H1 (cell line): ENCODE data around the gene ARHGEF11. TPM values are rescaled to one million over a fixed set of nuclear protein-coding genes. Genes with fewer than 3 reads are reported as not detected.

ENCODE experiments used
- CTCF ChIA-PET: fragments of 300-600 bp; sonication (Branson Sonifier 250); formaldehyde crosslinking; loops from one replicate; lab custom pipeline; 2021; ENCODE audit not compliant: partially characterized antibody; lab: Charles Lee
- POLR2A ChIA-PET: fragments of 300-600 bp; sonication (Branson Sonifier 250); formaldehyde crosslinking; loops from one replicate; lab custom pipeline; 2021; ENCODE audit warnings: inconsistent platforms; ENCODE audit not compliant: partially characterized antibody; lab: Charles Lee
- DNase-seq, 2 experiments: peaks; one replicate each; pipeline versions ENCODE4 v3.0.0 to v3.0.0-alpha.2; 2010 to 2022; ENCODE audit warnings: low spot score in 2 of 2, low read depth in 1 of 2, mixed read lengths in 1 of 2
- FAIRE-seq: peaks from 2 replicates; lab custom pipeline; 2011; peaks lifted over from hg19 to GRCh38; lab: Jason Lieb, UNC
- H2AFZ ChIP-seq: 2 replicates; pipeline ENCODE4 v1.8.1; 2012; ENCODE audit warnings: low read length, inconsistent platforms
- H2AK5ac ChIP-seq: 2 replicates; pipeline ENCODE4 v1.6.1; 2013; ENCODE audit warnings: low read depth, low read length
- H2BK120ac ChIP-seq: replicated peaks from 2 replicates; pipeline ENCODE3; 2013; ENCODE audit warnings: low read depth, low read length, inconsistent platforms
- H2BK12ac ChIP-seq: 2 replicates; pipeline ENCODE4 v1.6.1; 2013; ENCODE audit warnings: low read depth, low read length
- H2BK15ac ChIP-seq: 2 replicates; pipeline ENCODE4 v1.6.1; 2013; ENCODE audit warnings: low read length
- H2BK20ac ChIP-seq: 2 replicates; pipeline ENCODE4 v1.6.1; 2013; ENCODE audit warnings: low read length
- H2BK5ac ChIP-seq: 2 replicates; pipeline ENCODE4 v1.6.1; 2013; ENCODE audit warnings: low read depth, low read length
- H3K14ac ChIP-seq: 2 replicates; pipeline ENCODE4 v1.6.1; 2013; ENCODE audit warnings: inconsistent platforms; ENCODE audit not compliant: insufficient read length
- H3K18ac ChIP-seq: 2 replicates; pipeline ENCODE4 v1.6.1; 2013; ENCODE audit warnings: low read length; ENCODE audit errors: extremely low read depth
- H3K23ac ChIP-seq: 2 replicates; pipeline ENCODE4 v1.6.1; 2013; ENCODE audit warnings: inconsistent platforms; ENCODE audit not compliant: insufficient read length
- H3K23me2 ChIP-seq: 2 replicates; pipeline ENCODE4 v1.6.1; 2013; ENCODE audit warnings: low read depth, low read length
- H3K27ac ChIP-seq: 2 replicates; pipeline ENCODE4 v1.6.1; 2011; ENCODE audit warnings: low read depth, low read length, inconsistent platforms
- H3K27me3 ChIP-seq, 4 experiments: replicated peaks in 1 of 4; 1 replicate in 1 of 4; 2 replicates in 3 of 4; pipeline versions ENCODE4 v1.6.1 to v1.8.1; 2011 to 2013; ENCODE audit warnings: low read length in 3 of 4, mild to moderate bottlenecking in 3 of 4, inconsistent platforms in 2 of 4, mixed read lengths in 2 of 4, moderate library complexity in 1 of 4; ENCODE audit not compliant: control insufficient read depth in 3 of 4, insufficient read depth in 3 of 4; ENCODE audit errors: extremely low read depth in 1 of 4
- H3K36me3 ChIP-seq, 4 experiments: 2 replicates each; pipeline versions ENCODE4 v1.6.1 to v1.8.1; 2011 to 2013; ENCODE audit warnings: mild to moderate bottlenecking in 4 of 4, low read length in 3 of 4, moderate library complexity in 2 of 4, control low read depth in 1 of 4, inconsistent platforms in 1 of 4; ENCODE audit not compliant: insufficient read depth in 4 of 4, control insufficient read depth in 2 of 4
- H3K4ac ChIP-seq: replicated peaks from 2 replicates; pipeline ENCODE3; 2013; ENCODE audit warnings: low read length, low read depth, mixed read lengths, inconsistent platforms; ENCODE audit not compliant: insufficient read length
- H3K4me1 ChIP-seq, 4 experiments: replicated peaks in 1 of 4; 1 replicate in 1 of 4; 2 replicates in 3 of 4; pipeline versions ENCODE4 v1.6.1 to v1.8.1; 2011 to 2013; ENCODE audit warnings: low read length in 3 of 4, inconsistent platforms in 2 of 4, mixed read lengths in 1 of 4; ENCODE audit not compliant: insufficient read depth in 4 of 4, control insufficient read depth in 3 of 4
- H3K4me2 ChIP-seq, 2 experiments: 2 replicates each; pipeline versions ENCODE4 v1.6.1 to v1.8.1; 2011 to 2013; ENCODE audit warnings: low read depth in 2 of 2, low read length in 2 of 2, control low read depth in 1 of 2, inconsistent platforms in 1 of 2, mild to moderate bottlenecking in 1 of 2; ENCODE audit not compliant: insufficient read depth in 1 of 2
- H3K4me3 ChIP-seq, 4 experiments: fragments of 200-600, 300-600 bp in 1 of 4; sonication (generic), shearing (Covaris generic), sonication (Bioruptor Twin) in 1 of 4; 2 replicates each; pipeline versions ENCODE4 v1.5.1 to v1.8.1; 2011 to 2016; ENCODE audit warnings: low read length in 4 of 4, low read depth in 3 of 4, control low read depth in 2 of 4, inconsistent platforms in 2 of 4, mild to moderate bottlenecking in 2 of 4, mixed read lengths in 1 of 4, moderate library complexity in 1 of 4; ENCODE audit not compliant: insufficient read depth in 2 of 4; ENCODE audit errors: extremely low read depth in 1 of 4
- H3K56ac ChIP-seq: replicated peaks from 2 replicates; pipeline ENCODE3; 2013; ENCODE audit warnings: low read depth, mild to moderate bottlenecking, mixed read lengths, low read length, inconsistent platforms; ENCODE audit not compliant: insufficient read length
- H3K79me1 ChIP-seq: 2 replicates; pipeline ENCODE4 v1.6.1; 2013; ENCODE audit warnings: low read depth, low read length, control low read depth
- H3K79me2 ChIP-seq, 2 experiments: 2 replicates each; pipeline versions ENCODE4 v1.6.1 to v1.8.1; 2012 to 2013; ENCODE audit warnings: low read length in 2 of 2, mild to moderate bottlenecking in 2 of 2, inconsistent platforms in 1 of 2; ENCODE audit not compliant: insufficient read depth in 2 of 2, control insufficient read depth in 1 of 2
- H3K9ac ChIP-seq, 4 experiments: replicated peaks in 1 of 4; 1 replicate in 1 of 4; 2 replicates in 3 of 4; pipeline versions ENCODE4 v1.6.1 to v1.8.1; 2011 to 2013; ENCODE audit warnings: low read depth in 3 of 4, low read length in 3 of 4, control low read depth in 2 of 4, mild to moderate bottlenecking in 2 of 4, moderate library complexity in 2 of 4, inconsistent platforms in 1 of 4; ENCODE audit errors: extremely low read depth in 1 of 4
- H3K9me3 ChIP-seq, 2 experiments: 2 replicates each; pipeline versions ENCODE4 v1.6.1 to v1.8.1; 2012 to 2013; ENCODE audit warnings: mild to moderate bottlenecking in 2 of 2, moderate library complexity in 2 of 2, control low read depth in 1 of 2, inconsistent platforms in 1 of 2, low read depth in 1 of 2, low read length in 1 of 2, mixed read lengths in 1 of 2; ENCODE audit not compliant: insufficient read depth in 2 of 2
- H4K20me1 ChIP-seq, 2 experiments: replicated peaks in 1 of 2; 2 replicates each; pipeline versions ENCODE3 to v1.8.1; 2011 to 2013; ENCODE audit warnings: inconsistent platforms in 2 of 2, low read length in 2 of 2, mild to moderate bottlenecking in 1 of 2; ENCODE audit not compliant: insufficient read depth in 2 of 2, control insufficient read depth in 1 of 2
- H4K5ac ChIP-seq: 2 replicates; pipeline ENCODE4 v1.6.1; 2013; ENCODE audit warnings: low read length, low read depth, mixed read lengths, inconsistent platforms; ENCODE audit not compliant: insufficient read length
- H4K8ac ChIP-seq: 2 replicates; pipeline ENCODE4 v1.8.0; 2013; ENCODE audit warnings: mild to moderate bottlenecking, moderate library complexity, low read length, inconsistent platforms; ENCODE audit not compliant: insufficient read depth; ENCODE audit errors: extremely low read depth
- H4K91ac ChIP-seq: replicated peaks from 2 replicates; pipeline ENCODE3; 2013; ENCODE audit warnings: low read length, mixed read lengths, inconsistent platforms; ENCODE audit not compliant: insufficient read length
- WGBS, 2 experiments: shearing (Covaris generic) in 1 of 2; methylation state at CpG; one replicate each; pipeline versions ENCODE4 v1.1.6 to v1.1.7; 2013 to 2015; ENCODE audit warnings: low lambda C conversion rate in 2 of 2, mixed read lengths in 2 of 2, inconsistent platforms in 1 of 2, low coverage in 1 of 2, missing lambda C conversion rate in 1 of 2; ENCODE audit not compliant: insufficient replicate concordance in 2 of 2, insufficient coverage in 1 of 2, insufficient read length in 1 of 2; ENCODE audit errors: extremely low coverage in 1 of 2, missing lambda C conversion rate in 1 of 2; 5-methylcytosine and 5-hydroxymethylcytosine counted together
- polyA plus RNA-seq, 7 experiments: library from polyadenylated mRNA; depleted of rRNA in 3 of 7; stranded (reverse) in 5 of 7; unstranded in 2 of 7; fragments of >200 nt in 5 of 7; fragments of 200-250 nt in 2 of 7; gene quantifications; 1 replicate in 5 of 7; 2 replicates in 1 of 7; 4 replicates in 1 of 7; pipeline versions ENCODE4 v1.2.1 to v1.2.3, GENCODE V29; 2011 to 2013; ENCODE audit warnings: missing spikeins in 2 of 7, mixed read lengths in 2 of 7
- total RNA-seq: library from RNA; stranded (reverse); fragmentation: NEBNext Ultra II Directional; extraction: Animal tissue kit (Norgen Biotek cat#: 25700); gene quantifications from 2 replicates; pipeline ENCODE4 v1.2.1, GENCODE V29; 2021

The ARHGEF11 gene
- total and polyA plus RNA-seq, 2 of the 8 experiments (the other 6 are each of a cell fraction or from before 2014, with no cell fraction given): 19.9 to 33.1 TPM

DNA sequence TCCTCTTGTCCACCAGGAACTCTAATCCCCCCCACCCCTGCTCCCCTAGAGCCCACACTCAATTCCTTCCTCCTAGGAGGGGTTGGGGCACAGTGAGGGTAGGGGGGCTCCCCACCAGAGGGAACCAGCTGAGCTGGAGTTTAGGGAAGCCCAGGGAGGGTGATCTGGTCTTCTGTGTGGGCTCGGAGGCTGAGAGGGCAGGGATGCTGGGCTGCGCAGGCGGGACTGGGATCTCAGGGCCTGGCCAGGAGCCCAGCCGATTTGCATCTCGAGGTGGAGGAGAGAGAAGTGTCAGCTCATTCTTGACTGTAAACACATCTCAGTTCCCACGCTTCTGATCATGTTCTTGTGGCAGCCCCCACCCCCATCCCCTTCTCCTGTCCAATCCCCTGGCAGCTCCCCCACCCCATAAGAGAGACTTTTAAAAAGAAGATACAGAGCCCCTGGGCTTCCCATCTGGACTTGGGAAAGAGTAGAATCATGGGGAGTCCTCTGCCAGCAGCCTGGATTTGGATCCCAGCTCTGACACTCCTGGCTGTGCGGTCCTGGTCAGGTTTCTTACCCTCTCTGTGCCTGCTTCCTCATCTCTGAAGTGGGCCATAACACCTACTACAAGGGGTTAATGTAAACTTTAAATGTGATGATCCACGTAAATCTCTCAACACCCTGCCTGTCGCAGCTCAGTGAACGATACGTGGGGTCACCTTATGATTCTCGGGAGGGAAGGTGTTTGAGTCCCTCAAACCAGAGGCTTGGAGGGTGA is 145.4 kb downstream of the ARHGEF11 start:
- H3K56ac ChIP-seq: no peak overlapping the region
- no peak overlapping the region for H4K91ac ChIP-seq
- ChIA-PET POLR2A (interaction anchor here (0.6 to 2.8 kb wide), 2 partner anchors 12 to 172 kb away, joined by 3 to 10 read pairs; partner anchors contain the start of genes ISG20L2 and METTL25B), CTCF (interaction anchor here (0.6 to 6.7 kb wide), 15 partner anchors 8 to 88 kb away, joined by 3 to 73 read pairs (median 6); partner anchors contain the start of genes LRRC71, NTRK1 and PEAR1)
- 0 out of 2 replicates have a peak overlapping the region, but pooled peaks have one; percentile 9 for H2AK5ac ChIP-seq
- no peak overlapping the region for H2BK15ac ChIP-seq
- no peak overlapping the region for H2BK20ac ChIP-seq
- H2BK5ac ChIP-seq: no peak overlapping the region
- no peaks in the 10 kb centered on the region for H4K20me1 ChIP-seq
- H4K8ac ChIP-seq: no peak overlapping the region
- H3K79me2 ChIP-seq: no peaks in the 10 kb centered on the region
- no peak overlapping the region for H3K4me3 ChIP-seq
- 85% methylated on average over 12 of the region's 12 CpGs; no CpG with 5 or more reads in 1 of the 2 experiments for WGBS, 2 experiments
- H2BK120ac ChIP-seq: no peak overlapping the region
- DNase-seq (no peak), FAIRE-seq (no peak)
- no peak overlapping the region for H3K23ac ChIP-seq
- H3K14ac ChIP-seq: no peak overlapping the region
- no peak overlapping the region for H2BK12ac ChIP-seq
- no peaks in the 10 kb centered on the region for H3K9me3 ChIP-seq
- H3K27me3 ChIP-seq: peaks cover 0 to 7% (median 6%) of the 10 kb centered on the region in 4 experiments; a peak in 5 of 7 replicates
- no peak overlapping the region for H3K18ac ChIP-seq
- H4K5ac ChIP-seq: no peak overlapping the region
- H3K9ac ChIP-seq: no peak overlapping the region
- H3K27ac ChIP-seq: no peak overlapping the region
- H3K36me3 ChIP-seq: no peaks in the 10 kb centered on the region
- no peak overlapping the region for H3K4ac ChIP-seq
- no peak overlapping the region for H3K4me2 ChIP-seq
- H2AFZ ChIP-seq: no peak overlapping the region
- H3K23me2 ChIP-seq: no peaks in the 10 kb centered on the region
- H3K4me1 ChIP-seq: peaks cover 0 to 7% (median 1%) of the 10 kb centered on the region in 4 experiments; a peak in 2 of 7 replicates
- H3K79me1 ChIP-seq: no peaks in the 10 kb centered on the region
